Fibroblast of mammary gland (primary cell): ENCODE measurements around the gene TRAK2.
"Not testable (repeated sequence)": the region's sequence is repeated elsewhere in the genome, so short reads cannot be mapped to it uniquely, and the experiment has no call there.

ENCODE experiments used
- DNase-seq: peaks from one replicate; pipeline ENCODE4 v3.0.0-alpha.2; 2010; ENCODE audit warnings: low read depth
- H3K4me3 ChIP-seq: 2 replicates; pipeline ENCODE4 v1.5.1; 2011; ENCODE audit warnings: low read depth, mild to moderate bottlenecking, low read length, moderate library complexity; ENCODE audit not compliant: control insufficient read depth
- TF ChIP-seq, protein P1 (sequence below): conservative IDR thresholded peaks from 2 replicates; pipeline ENCODE4 v1.5.1; 2011; ENCODE audit warnings: low read depth, low read length, inconsistent platforms; ENCODE audit not compliant: control insufficient read depth, insufficient read depth

Gene TRAK2, protein sequence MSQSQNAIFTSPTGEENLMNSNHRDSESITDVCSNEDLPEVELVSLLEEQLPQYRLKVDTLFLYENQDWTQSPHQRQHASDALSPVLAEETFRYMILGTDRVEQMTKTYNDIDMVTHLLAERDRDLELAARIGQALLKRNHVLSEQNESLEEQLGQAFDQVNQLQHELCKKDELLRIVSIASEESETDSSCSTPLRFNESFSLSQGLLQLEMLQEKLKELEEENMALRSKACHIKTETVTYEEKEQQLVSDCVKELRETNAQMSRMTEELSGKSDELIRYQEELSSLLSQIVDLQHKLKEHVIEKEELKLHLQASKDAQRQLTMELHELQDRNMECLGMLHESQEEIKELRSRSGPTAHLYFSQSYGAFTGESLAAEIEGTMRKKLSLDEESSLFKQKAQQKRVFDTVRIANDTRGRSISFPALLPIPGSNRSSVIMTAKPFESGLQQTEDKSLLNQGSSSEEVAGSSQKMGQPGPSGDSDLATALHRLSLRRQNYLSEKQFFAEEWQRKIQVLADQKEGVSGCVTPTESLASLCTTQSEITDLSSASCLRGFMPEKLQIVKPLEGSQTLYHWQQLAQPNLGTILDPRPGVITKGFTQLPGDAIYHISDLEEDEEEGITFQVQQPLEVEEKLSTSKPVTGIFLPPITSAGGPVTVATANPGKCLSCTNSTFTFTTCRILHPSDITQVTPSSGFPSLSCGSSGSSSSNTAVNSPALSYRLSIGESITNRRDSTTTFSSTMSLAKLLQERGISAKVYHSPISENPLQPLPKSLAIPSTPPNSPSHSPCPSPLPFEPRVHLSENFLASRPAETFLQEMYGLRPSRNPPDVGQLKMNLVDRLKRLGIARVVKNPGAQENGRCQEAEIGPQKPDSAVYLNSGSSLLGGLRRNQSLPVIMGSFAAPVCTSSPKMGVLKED

DNA sequence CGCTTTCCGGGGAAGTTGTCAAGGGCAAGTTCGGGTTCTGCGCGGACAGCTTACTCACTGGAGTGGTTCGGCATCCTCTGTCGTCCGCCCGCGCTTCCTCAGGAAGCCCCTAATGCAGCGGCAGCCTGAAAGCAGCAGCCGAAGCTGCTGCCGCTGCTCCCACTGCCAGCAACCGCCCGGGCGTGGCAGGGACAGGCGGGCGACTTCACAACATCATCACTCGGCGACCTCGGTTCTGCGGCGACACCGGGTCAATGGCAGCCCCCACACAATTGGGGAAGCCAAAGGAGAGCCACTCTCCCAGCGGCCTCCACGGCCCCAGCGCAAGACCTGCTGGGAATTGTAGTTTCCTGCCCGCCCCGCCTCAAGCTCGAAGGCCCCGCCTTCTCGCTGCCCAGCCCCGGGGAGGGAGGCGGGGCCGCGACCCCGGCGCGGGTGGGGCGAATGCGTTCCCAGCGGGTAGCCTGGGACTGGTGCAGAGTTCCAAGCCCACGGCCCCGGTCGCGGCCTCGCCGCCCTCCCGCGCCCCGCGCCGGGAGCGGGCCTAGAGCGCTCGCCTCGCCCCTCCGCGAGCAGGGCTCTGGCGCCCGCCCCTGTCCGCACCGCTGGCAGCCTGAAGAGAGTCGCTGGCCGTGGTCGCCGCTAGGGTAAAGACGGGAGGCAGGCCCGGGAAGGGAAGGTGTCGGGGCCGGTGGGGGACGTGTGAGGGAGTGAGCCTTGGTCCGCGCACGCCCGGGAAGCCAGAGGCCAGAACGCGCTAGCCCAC, at the start of gene TRAK2, which contains the start of gene STRADB:
Gene TRAK2 (minus strand): TSS at position 167 of the 766 bp plus-strand sequence. CDS start 30,951 bp downstream, outside the sequence.
Gene STRADB (plus strand): TSS at position 449 of the 766 bp plus-strand sequence. CDS start 3,101 bp downstream, outside the sequence.
- peak; percentile 91 for DNase-seq
- TF ChIP-seq, protein P1, sequence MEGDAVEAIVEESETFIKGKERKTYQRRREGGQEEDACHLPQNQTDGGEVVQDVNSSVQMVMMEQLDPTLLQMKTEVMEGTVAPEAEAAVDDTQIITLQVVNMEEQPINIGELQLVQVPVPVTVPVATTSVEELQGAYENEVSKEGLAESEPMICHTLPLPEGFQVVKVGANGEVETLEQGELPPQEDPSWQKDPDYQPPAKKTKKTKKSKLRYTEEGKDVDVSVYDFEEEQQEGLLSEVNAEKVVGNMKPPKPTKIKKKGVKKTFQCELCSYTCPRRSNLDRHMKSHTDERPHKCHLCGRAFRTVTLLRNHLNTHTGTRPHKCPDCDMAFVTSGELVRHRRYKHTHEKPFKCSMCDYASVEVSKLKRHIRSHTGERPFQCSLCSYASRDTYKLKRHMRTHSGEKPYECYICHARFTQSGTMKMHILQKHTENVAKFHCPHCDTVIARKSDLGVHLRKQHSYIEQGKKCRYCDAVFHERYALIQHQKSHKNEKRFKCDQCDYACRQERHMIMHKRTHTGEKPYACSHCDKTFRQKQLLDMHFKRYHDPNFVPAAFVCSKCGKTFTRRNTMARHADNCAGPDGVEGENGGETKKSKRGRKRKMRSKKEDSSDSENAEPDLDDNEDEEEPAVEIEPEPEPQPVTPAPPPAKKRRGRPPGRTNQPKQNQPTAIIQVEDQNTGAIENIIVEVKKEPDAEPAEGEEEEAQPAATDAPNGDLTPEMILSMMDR, result no peak
- peak within 1 kb of the TSS; percentile 90 for H3K4me3 ChIP-seq

DNA sequence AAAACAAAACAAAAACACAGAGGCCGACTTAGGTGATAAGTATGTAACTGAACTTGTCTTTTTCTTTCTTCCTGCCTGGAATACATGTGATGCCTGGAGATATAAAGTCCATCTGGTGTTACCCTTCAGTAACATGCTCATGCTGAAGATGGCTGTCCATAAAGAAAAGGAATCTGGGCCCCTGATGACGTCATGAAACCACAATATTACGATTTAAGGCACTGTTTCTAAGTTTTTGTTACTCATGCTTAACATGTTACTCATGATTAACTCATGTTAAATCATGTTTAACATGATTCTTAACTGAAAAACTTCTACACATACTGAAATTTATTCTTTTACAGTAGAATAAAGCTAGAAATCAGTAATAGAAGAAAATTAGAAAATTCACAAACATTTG, 49.3 kb upstream of the TRAK2 start:
- TF ChIP-seq, protein P1, result no peak
- H3K4me3 ChIP-seq, result no peak overlapping the region
- DNase-seq, result peak; percentile 75

DNA sequence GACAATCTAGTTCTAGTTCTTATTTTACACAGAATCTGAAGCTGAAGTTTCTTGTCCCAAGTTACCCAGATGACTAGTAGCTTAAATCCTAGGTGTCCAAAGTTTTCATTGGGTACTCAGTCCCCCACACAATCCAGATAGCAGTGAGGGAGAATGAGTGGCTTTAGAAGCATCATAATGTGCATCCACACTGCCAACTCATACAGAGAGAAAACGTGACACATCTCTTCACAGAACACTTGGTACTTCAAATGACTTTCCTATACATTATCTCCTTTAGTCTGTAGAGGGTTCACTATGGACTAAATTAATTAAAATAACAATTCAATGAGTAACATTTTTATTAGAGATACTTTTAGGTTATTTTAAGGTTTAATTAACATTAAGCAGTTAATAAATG, 45.5 kb upstream of the TRAK2 start:
- TF ChIP-seq, protein P1, result no peak
- peak; percentile 5 for DNase-seq
- H3K4me3 ChIP-seq, result no peak overlapping the region

DNA sequence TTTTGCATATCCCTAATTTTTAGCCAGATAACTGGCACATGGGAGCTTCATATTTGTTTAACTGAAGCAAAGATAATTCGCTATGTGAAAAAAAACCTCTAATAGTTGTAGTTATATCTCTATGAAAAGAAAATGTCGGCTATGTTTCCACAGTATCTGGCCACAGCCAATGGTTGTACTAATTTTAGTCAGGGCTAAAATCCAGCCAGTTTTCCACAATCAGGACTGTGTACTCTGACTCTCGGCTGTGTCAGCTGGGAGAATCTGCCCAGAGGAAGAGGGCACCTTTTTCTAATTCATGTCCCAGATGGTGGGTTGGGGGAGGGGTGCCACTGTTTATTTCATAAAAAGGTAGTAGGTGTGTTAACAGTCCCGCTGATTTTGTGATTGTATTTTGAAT, 39.0 kb upstream of the TRAK2 start:
- TF ChIP-seq, protein P1, result no peak
- no peak overlapping the region for H3K4me3 ChIP-seq
- no peak for DNase-seq

DNA sequence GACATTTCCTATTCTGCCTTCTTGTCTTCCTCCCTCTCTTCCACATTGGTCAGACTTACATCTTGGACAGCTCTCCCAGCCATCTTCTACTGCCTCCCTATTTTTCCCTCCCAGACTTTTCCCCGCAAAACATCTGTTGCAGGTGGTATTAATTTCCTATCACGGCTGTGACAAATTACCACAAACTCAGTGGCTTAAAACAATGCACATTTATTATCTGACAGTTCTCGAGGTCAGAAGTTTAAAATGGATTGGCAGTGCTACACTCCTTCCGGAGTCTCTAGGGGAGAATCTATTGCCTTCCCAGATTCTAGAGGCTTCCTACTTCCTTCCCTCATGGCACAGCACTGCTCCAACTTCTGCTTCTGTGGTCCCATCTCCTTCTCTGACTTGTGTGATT, 33.5 kb upstream of the TRAK2 start:
- peak; percentile 69 for DNase-seq

DNA sequence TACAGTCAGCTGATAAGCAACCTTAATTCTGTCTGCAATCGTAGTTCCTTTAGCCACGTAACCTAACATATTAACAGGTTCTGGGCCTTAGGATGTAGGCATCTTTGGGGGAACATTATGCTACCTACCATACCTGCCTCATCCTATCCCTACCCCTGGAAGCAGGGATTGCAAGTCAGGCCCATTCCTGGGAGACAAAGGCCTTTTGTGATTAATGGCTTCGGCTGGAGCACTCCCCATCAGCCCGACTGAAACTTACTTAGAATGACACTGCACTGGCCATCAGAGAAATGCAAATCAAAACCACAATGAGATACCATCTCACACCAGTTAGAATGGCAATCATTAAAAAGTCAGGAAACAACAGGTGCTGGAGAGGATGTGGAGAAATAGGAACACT, 32.5 kb upstream of the TRAK2 start:
- DNase-seq, H3K4me3 ChIP-seq: not testable (repeated sequence)

More for the DNA sequence above, 33.5 kb upstream of the TRAK2 start:
- H3K4me3 ChIP-seq, result no peak overlapping the region
- TF ChIP-seq, protein P1, result no peak

DNA sequence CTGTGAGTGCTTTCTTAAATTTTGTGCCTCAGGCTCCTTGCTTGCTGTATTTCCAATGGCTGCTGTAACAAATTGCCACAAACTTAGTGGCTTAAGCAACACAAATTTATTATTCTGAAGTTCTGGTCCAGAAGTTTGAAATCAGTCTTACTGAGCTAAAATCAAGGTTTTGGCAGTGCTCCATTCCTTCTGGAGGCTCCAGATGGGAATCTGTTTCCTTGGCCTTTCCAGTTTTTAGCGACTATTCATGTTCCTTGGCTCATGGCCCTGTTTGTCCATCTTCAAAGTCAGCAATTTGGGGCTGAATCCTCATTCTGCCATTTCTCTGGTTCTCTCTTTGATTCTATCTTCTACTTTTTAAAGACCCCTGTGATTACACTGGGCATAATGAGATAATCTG, 32.1 kb upstream of the TRAK2 start:
- TF ChIP-seq, protein P1, result no peak
- DNase-seq, result peak; percentile 49
- H3K4me3 ChIP-seq, result no peak overlapping the region
